IMR-90 (cell line): ENCODE data around the gene CERS4. TPM values are rescaled to one million over a fixed set of nuclear protein-coding genes. Genes with fewer than 3 reads are reported as not detected.

Source experiments
- ATAC-seq: fragments of 200-7000 bp; cut with Tn5 transposase; 2 replicates; pipeline ENCODE4 v1.9.1; 2020; ENCODE audit warnings: low read depth, mild to moderate bottlenecking, moderate library complexity
- BruUV-seq: library from RNA; stranded (reverse); fragments of 400-500 nt; replicated peaks from 2 replicates; lab custom pipeline; 2021; lab: Mats Ljungman, UMichigan
- CTCF ChIA-PET: fragments of 300-600 bp; formaldehyde crosslinking; extraction: SDS; loops from one replicate; lab custom pipeline; 2021; ENCODE audit warnings: antibody characterized with exemption; lab: Yijun Ruan, JAX
- POLR2A ChIA-PET: fragments of 300-600 bp; sonication (Branson Sonifier 250); formaldehyde crosslinking; loops from one replicate; lab custom pipeline; 2022; ENCODE audit warnings: antibody characterized with exemption; ENCODE audit not compliant: unreplicated experiment; lab: Charles Lee
- DNase-seq: peaks from one replicate; pipeline ENCODE4 v3.0.0; 2013
- H2AFZ ChIP-seq: replicated peaks from 2 replicates; pipeline ENCODE3; 2013; ENCODE audit warnings: low read length, mild to moderate bottlenecking; ENCODE audit not compliant: poor library complexity
- H2AK5ac ChIP-seq: 2 replicates; pipeline ENCODE4 v1.6.1; 2013; ENCODE audit warnings: low read depth, low read length, inconsistent platforms
- H2AK9ac ChIP-seq: replicated peaks from 2 replicates; pipeline ENCODE3; 2013; ENCODE audit warnings: mild to moderate bottlenecking, low read depth, low read length, moderate library complexity; ENCODE audit not compliant: poor library complexity
- H2BK120ac ChIP-seq: 2 replicates; pipeline ENCODE4 v1.6.1; 2013; ENCODE audit warnings: low read depth, low read length, inconsistent platforms
- H2BK15ac ChIP-seq: 3 replicates; pipeline ENCODE4 v1.6.1; 2013; ENCODE audit warnings: low read depth, low read length, inconsistent platforms
- H2BK20ac ChIP-seq: 2 replicates; pipeline ENCODE4 v1.6.1; 2013; ENCODE audit warnings: low read depth, mild to moderate bottlenecking, inconsistent platforms, low read length, moderate library complexity
- H2BK5ac ChIP-seq: 2 replicates; pipeline ENCODE4 v1.6.1; 2013; ENCODE audit warnings: mild to moderate bottlenecking, low read depth, low read length, inconsistent platforms; ENCODE audit not compliant: poor library complexity, severe bottlenecking
- H3K14ac ChIP-seq: replicated peaks from 2 replicates; pipeline ENCODE4 v1.6.1; 2013; ENCODE audit warnings: low read depth, low read length, inconsistent platforms
- H3K18ac ChIP-seq: 2 replicates; pipeline ENCODE4 v1.6.1; 2013; ENCODE audit warnings: low read depth, low read length, control low read depth
- H3K23ac ChIP-seq: 2 replicates; pipeline ENCODE4 v1.6.1; 2013; ENCODE audit warnings: low read depth, low read length, inconsistent platforms
- H3K27ac ChIP-seq: 2 replicates; pipeline ENCODE4 v1.5.1; 2013; ENCODE audit warnings: mild to moderate bottlenecking, control low read depth, low read length; ENCODE audit not compliant: insufficient read depth
- H3K27me3 ChIP-seq: 2 replicates; pipeline ENCODE4 v1.6.1; 2013; ENCODE audit warnings: low read length; ENCODE audit not compliant: control insufficient read depth, insufficient read depth
- H3K36me3 ChIP-seq: 2 replicates; pipeline ENCODE4 v1.6.1; 2013; ENCODE audit warnings: low read length, mixed read lengths; ENCODE audit not compliant: control insufficient read depth, insufficient read depth
- H3K4ac ChIP-seq: 2 replicates; pipeline ENCODE4 v1.6.1; 2013; ENCODE audit warnings: low read depth, low read length, inconsistent platforms
- H3K4me1 ChIP-seq: 2 replicates; pipeline ENCODE4 v1.6.1; 2013; ENCODE audit warnings: low read length, mixed read lengths; ENCODE audit not compliant: control insufficient read depth, insufficient read depth
- H3K4me2 ChIP-seq: 2 replicates; pipeline ENCODE4 v1.6.1; 2013; ENCODE audit warnings: low read depth, mild to moderate bottlenecking, control low read depth, low read length, moderate library complexity
- H3K4me3 ChIP-seq: 2 replicates; pipeline ENCODE4 v1.5.1; 2013; ENCODE audit warnings: low read depth, mild to moderate bottlenecking, control low read depth, low read length, moderate library complexity; ENCODE audit not compliant: insufficient read depth
- H3K56ac ChIP-seq: 2 replicates; pipeline ENCODE4 v1.6.1; 2013; ENCODE audit warnings: low read length, inconsistent platforms; ENCODE audit not compliant: insufficient read depth; ENCODE audit errors: extremely low read depth
- H3K79me1 ChIP-seq, 2 experiments: 2 replicates each; pipeline ENCODE4 v1.6.1; 2013; ENCODE audit warnings: low read length in 2 of 2, inconsistent platforms in 1 of 2, low read depth in 1 of 2
- H3K9ac ChIP-seq: 2 replicates; pipeline ENCODE4 v1.6.1; 2013; ENCODE audit warnings: low read depth, low read length, control low read depth
- H3K9me1 ChIP-seq: 2 replicates; pipeline ENCODE4 v1.6.1; 2013; ENCODE audit warnings: low read length, inconsistent platforms; ENCODE audit not compliant: insufficient read depth
- H3K9me3 ChIP-seq: 2 replicates; pipeline ENCODE4 v1.6.1; 2013; ENCODE audit warnings: low read length; ENCODE audit not compliant: control insufficient read depth, insufficient read depth
- H4K20me1 ChIP-seq: 2 replicates; pipeline ENCODE4 v1.6.1; 2013; ENCODE audit warnings: low read length, inconsistent platforms; ENCODE audit not compliant: insufficient read depth
- H4K5ac ChIP-seq: 2 replicates; pipeline ENCODE4 v1.6.1; 2013; ENCODE audit warnings: mild to moderate bottlenecking, low read depth, low read length, control low read depth
- H4K8ac ChIP-seq, 2 experiments: 2 replicates each; pipeline ENCODE4 v1.6.1; 2013; ENCODE audit warnings: low read depth in 2 of 2, low read length in 2 of 2, control low read depth in 1 of 2, inconsistent platforms in 1 of 2
- H4K91ac ChIP-seq: 2 replicates; pipeline ENCODE4 v1.6.1; 2013; ENCODE audit warnings: low read depth, low read length, inconsistent platforms; ENCODE audit not compliant: insufficient read depth
- BHLHE40 ChIP-seq: fragments of 150-350 bp; IDR thresholded peaks from 2 replicates; pipeline ENCODE4 v1.6.1; 2016; ENCODE audit warnings: mild to moderate bottlenecking, low read depth, low read length
- CHD1 ChIP-seq: IDR thresholded peaks from 2 replicates; pipeline ENCODE4 v1.6.1; 2012; ENCODE audit warnings: low read depth, low read length, improper control_type of control experiment
- FOS ChIP-seq: fragments of 150-350 bp; IDR thresholded peaks from 2 replicates; pipeline ENCODE4 v1.6.1; 2016; ENCODE audit warnings: low read depth, low read length
- MAZ ChIP-seq: IDR thresholded peaks from 2 replicates; pipeline ENCODE4 v1.6.1; 2012; ENCODE audit warnings: low read depth, mild to moderate bottlenecking, low read length, improper control_type of control experiment, moderate library complexity, borderline replicate concordance
- MXI1 ChIP-seq: IDR thresholded peaks from 2 replicates; pipeline ENCODE4 v1.6.1; 2012; ENCODE audit warnings: low read depth, mild to moderate bottlenecking, low read length, moderate library complexity, borderline replicate concordance
- RAD21 ChIP-seq: IDR thresholded peaks from 2 replicates; pipeline ENCODE4 v1.6.1; 2012; ENCODE audit warnings: low read length, improper control_type of control experiment
- RFX5 ChIP-seq: IDR thresholded peaks from 2 replicates; pipeline ENCODE4 v1.8.0; 2012; ENCODE audit warnings: low read depth, mild to moderate bottlenecking, low read length, moderate library complexity
- WGBS, 2 experiments: methylation state at CpG; one replicate each; pipeline versions ENCODE4 v1.1.5 to v1.1.7; 2013; ENCODE audit warnings: missing lambda C conversion rate in 2 of 2; ENCODE audit not compliant: insufficient read length in 1 of 2; ENCODE audit errors: extremely low coverage in 2 of 2; 5-methylcytosine and 5-hydroxymethylcytosine counted together
- dilution Hi-C: fragments of 300-500 bp; cut with HindIII; formaldehyde crosslinking; loops from one replicate; pipeline ENCODE4 v1.14.3; 2018; ENCODE audit warnings: low sequenced_read_pairs; ENCODE audit not compliant: unreplicated experiment
- in situ Hi-C: fragments of 300-500 bp; cut with MboI; formaldehyde crosslinking; loops from 3 replicates; pipeline ENCODE4 v1.14.3; 2019; ENCODE audit warnings: low sequenced_read_pairs, inconsistent platforms, mixed read lengths
- intact Hi-C: fragments of 100-400 bp; cut with micrococcal nuclease; formaldehyde crosslinking; loops from 2 replicates; pipeline ENCODE4 v1.10.0; 2022
- polyA plus RNA-seq, 3 experiments: library from polyadenylated mRNA; depleted of rRNA; stranded (reverse); fragments of >200 nt; gene quantifications; 2 replicates each; pipeline ENCODE4 v1.2.3, GENCODE V29; 2012; ENCODE audit warnings: low replicate concordance in 1 of 3
- total RNA-seq: library from RNA; depleted of rRNA; stranded (reverse); fragments of >200 nt; gene quantifications from 2 replicates; pipeline ENCODE4 v1.2.3, GENCODE V29; 2012
- TF ChIP-seq, protein P1 (sequence below): conservative IDR thresholded peaks from 2 replicates; pipeline ENCODE4 v1.5.1; 2012; ENCODE audit warnings: mild to moderate bottlenecking, low read depth, low read length, improper control_type of control experiment
- TF ChIP-seq, protein P2 (sequence below): fragments of 150-350 bp; IDR thresholded peaks from 2 replicates; pipeline ENCODE4 v1.6.1; 2017; ENCODE audit warnings: mild to moderate bottlenecking, antibody characterized with exemption, low read length, low read depth

Gene CERS4
- total and polyA plus RNA-seq, 2 of the 4 experiments (the other 2 are of a cell fraction), result 3.2 to 5.7 TPM

DNA sequence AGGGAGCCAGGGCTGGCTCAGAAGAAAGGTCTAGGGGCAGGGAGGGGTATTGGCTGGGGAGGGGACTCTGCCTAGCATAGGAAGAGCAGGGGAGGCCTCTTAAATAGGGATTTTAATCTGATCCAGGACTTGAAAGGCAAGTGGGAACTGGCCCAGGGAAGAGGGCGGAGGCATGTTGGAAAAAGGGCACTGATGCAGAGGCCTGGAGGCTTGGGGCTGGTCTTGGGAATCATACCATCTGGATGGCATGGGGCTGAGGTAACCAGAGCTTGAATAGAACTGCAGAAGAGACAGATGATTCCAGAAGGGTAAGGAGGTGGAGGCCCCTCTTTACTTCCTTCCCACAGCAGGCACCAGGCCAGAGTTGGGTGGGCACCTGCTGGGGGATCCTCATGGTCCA lies 29.1 kb downstream of the CERS4 start:
- no peaks in the 10 kb centered on the region for H3K36me3 ChIP-seq
- TF ChIP-seq FOS, result no peak
- no peak for TF ChIP-seq MXI1
- no peak for TF ChIP-seq RAD21
- TF ChIP-seq, protein P1, sequence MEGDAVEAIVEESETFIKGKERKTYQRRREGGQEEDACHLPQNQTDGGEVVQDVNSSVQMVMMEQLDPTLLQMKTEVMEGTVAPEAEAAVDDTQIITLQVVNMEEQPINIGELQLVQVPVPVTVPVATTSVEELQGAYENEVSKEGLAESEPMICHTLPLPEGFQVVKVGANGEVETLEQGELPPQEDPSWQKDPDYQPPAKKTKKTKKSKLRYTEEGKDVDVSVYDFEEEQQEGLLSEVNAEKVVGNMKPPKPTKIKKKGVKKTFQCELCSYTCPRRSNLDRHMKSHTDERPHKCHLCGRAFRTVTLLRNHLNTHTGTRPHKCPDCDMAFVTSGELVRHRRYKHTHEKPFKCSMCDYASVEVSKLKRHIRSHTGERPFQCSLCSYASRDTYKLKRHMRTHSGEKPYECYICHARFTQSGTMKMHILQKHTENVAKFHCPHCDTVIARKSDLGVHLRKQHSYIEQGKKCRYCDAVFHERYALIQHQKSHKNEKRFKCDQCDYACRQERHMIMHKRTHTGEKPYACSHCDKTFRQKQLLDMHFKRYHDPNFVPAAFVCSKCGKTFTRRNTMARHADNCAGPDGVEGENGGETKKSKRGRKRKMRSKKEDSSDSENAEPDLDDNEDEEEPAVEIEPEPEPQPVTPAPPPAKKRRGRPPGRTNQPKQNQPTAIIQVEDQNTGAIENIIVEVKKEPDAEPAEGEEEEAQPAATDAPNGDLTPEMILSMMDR, result no peak
- TF ChIP-seq CHD1, result no peak
- no peak for TF ChIP-seq RFX5
- TF ChIP-seq MAZ, result no peak
- TF ChIP-seq BHLHE40, result no peak
- TF ChIP-seq, protein P2, sequence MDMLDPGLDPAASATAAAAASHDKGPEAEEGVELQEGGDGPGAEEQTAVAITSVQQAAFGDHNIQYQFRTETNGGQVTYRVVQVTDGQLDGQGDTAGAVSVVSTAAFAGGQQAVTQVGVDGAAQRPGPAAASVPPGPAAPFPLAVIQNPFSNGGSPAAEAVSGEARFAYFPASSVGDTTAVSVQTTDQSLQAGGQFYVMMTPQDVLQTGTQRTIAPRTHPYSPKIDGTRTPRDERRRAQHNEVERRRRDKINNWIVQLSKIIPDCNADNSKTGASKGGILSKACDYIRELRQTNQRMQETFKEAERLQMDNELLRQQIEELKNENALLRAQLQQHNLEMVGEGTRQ, result no peak
- peaks cover 12% of the 10 kb centered on the region; the same call in 1 of the 2 replicates for H3K4me1 ChIP-seq
- no peak overlapping the region for H3K9ac ChIP-seq
- H2BK120ac ChIP-seq, result no peak overlapping the region
- H2AK9ac ChIP-seq, result peak overlapping the region; percentile 82
- no peak overlapping the region for H3K4me2 ChIP-seq
- H4K20me1 ChIP-seq, result peaks cover 4% of the 10 kb centered on the region; the same call in 1 of the 2 replicates
- H4K8ac ChIP-seq, result no peak overlapping the region
- H2AK5ac ChIP-seq, result no peak overlapping the region
- BruUV-seq, result no TSS peak
- H2BK15ac ChIP-seq, result no peak overlapping the region
- DNase-seq (no peak), ATAC-seq (no peak)
- no peaks in the 10 kb centered on the region for H3K9me1 ChIP-seq
- no peak overlapping the region for H3K27ac ChIP-seq
- no peak overlapping the region for H3K14ac ChIP-seq
- H3K4ac ChIP-seq, result no peak overlapping the region
- H3K4me3 ChIP-seq, result no peak overlapping the region
- no peak overlapping the region for H3K56ac ChIP-seq
- H3K18ac ChIP-seq, result no peak overlapping the region
- H2BK5ac ChIP-seq, result no peak overlapping the region
- dilution Hi-C loops (no loop called here), in situ Hi-C loops (no loop called here), intact Hi-C loops (no loop called here)
- H3K9me3 ChIP-seq, result peaks cover 9% of the 10 kb centered on the region
- no CpG with 5 or more reads among the region's 1 CpG for WGBS, 2 experiments
- no peak overlapping the region for H2AFZ ChIP-seq
- no peaks in the 10 kb centered on the region for H3K79me1 ChIP-seq
- POLR2A ChIA-PET, result no interaction called here
- CTCF ChIA-PET, result no interaction called here
- no peak overlapping the region for H3K23ac ChIP-seq
- peaks cover 2% of the 10 kb centered on the region; the same call in 1 of the 2 replicates for H3K27me3 ChIP-seq
- no peak overlapping the region for H4K91ac ChIP-seq
- H2BK20ac ChIP-seq, result no peak overlapping the region
- no peak overlapping the region for H4K5ac ChIP-seq
